ENCODE results near the gene DYRK2. TPM values are rescaled to one million over a fixed set of nuclear protein-coding genes. Genes with fewer than 3 reads are reported as not detected.

DYRK2 gene
- 13.0 and 21.9 TPM in 2 replicates for total RNA-seq

GRCh38 chr12:67648521-67649260, at the start of gene DYRK2:
Gene DYRK2, plus strand, starts transcription at chr12:67648745. Its CDS starts 389 bp downstream, at chr12:67649134.

